ENCODE data around the gene GPI.

- no peak for TF ChIP-seq CTCF (IDR thresholded peaks at IDR 0.05; ENCODE audit: low read depth, low read length)
- TF ChIP-seq MAX (IDR thresholded peaks at IDR 0.05; ENCODE audit: low read depth, low read length), result no peak
- no peak for TF ChIP-seq MYC (IDR thresholded peaks at IDR 0.05; ENCODE audit: low read depth, low read length)
Observed at GRCh38 chr19:34380639-34381241, 15.7 kb downstream of the GPI start.
